Hepatocyte (in vitro differentiated cells): Measurements from ENCODE around the gene IMMP2L.

Experiments used
- EZH2 ChIP-seq: fragments of 200-600 bp; sonication (generic); IDR thresholded peaks from 2 replicates; pipeline ENCODE4 v1.6.1; 2016; ENCODE audit warnings: antibody characterized with exemption, mild to moderate bottlenecking, borderline replicate concordance
- EZH2phosphoT487 ChIP-seq: fragments of 200-600 bp; sonication (generic); IDR thresholded peaks from one replicate; pipeline ENCODE4 v1.6.1; 2018; ENCODE audit warnings: antibody characterized with exemption, mild to moderate bottlenecking, low read depth, moderate library complexity; ENCODE audit not compliant: unreplicated experiment, severe bottlenecking
- TF ChIP-seq, protein P1 (sequence below): fragments of 200-600 bp; sonication (generic); IDR thresholded peaks from 2 replicates; pipeline ENCODE4 v1.5.1; 2016; ENCODE audit warnings: antibody characterized with exemption, mild to moderate bottlenecking; ENCODE audit not compliant: poor library complexity

- TF ChIP-seq, protein P1, sequence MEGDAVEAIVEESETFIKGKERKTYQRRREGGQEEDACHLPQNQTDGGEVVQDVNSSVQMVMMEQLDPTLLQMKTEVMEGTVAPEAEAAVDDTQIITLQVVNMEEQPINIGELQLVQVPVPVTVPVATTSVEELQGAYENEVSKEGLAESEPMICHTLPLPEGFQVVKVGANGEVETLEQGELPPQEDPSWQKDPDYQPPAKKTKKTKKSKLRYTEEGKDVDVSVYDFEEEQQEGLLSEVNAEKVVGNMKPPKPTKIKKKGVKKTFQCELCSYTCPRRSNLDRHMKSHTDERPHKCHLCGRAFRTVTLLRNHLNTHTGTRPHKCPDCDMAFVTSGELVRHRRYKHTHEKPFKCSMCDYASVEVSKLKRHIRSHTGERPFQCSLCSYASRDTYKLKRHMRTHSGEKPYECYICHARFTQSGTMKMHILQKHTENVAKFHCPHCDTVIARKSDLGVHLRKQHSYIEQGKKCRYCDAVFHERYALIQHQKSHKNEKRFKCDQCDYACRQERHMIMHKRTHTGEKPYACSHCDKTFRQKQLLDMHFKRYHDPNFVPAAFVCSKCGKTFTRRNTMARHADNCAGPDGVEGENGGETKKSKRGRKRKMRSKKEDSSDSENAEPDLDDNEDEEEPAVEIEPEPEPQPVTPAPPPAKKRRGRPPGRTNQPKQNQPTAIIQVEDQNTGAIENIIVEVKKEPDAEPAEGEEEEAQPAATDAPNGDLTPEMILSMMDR = no peak
- no peak for TF ChIP-seq EZH2phosphoT487
- TF ChIP-seq EZH2 = no peak
Observed at GRCh38 chr7:111103136-111103535, 459.2 kb downstream of the IMMP2L start.
